ENCODE results near the gene SUV39H1.

DNA sequence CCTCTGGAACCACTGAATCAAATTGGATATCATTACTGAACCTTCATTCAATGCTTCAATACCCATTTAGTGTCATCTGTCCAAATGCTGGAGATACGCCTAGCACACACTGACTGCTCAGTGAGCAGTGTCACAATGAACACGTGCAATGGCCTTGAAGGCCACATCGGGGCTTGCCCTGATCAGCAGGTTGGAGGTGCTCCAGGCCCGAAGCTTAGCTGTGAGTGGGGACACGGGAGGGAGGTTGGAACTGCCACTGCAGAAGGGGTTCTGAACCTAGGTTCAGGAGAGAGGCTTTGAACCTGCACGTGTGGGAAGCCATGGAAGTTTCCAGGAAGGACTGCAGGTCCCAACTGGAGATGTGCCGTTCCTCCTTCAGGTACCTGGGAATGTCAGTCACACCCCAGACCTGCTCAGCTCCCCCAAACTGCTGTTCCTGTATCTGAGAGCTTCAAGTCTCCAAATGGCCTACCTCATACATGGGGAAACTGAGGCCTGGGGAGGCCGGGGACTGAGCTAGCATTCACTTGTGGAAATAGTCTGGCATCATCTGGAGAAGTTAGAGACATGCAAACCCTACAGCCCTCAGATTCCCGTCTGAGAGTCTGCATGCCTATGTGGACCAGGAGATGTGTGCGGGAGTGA is 14.9 kb upstream of the SUV39H1 start:
- TF ChIP-seq NFE2L1 (tag; IDR thresholded peaks at IDR 0.05; ENCODE audit: borderline replicate concordance, low read depth): no peak
- no peak for TF ChIP-seq FOXK1 (CRISPR knock-in tag; IDR thresholded peaks at IDR 0.05; ENCODE audit: borderline replicate concordance)

Measured in K562 (cell line).